ENCODE results near the gene CSDE1. TPM values are rescaled to one million over a fixed set of nuclear protein-coding genes. Genes with fewer than 3 reads are reported as not detected.
A peak's percentile ranks its signal among the peaks of the same experiment; 100 is the strongest.

CSDE1 gene
- polyA plus RNA-seq, 1 of the 3 experiments (the other 2 are of a cell fraction) = 151 TPM

DNA sequence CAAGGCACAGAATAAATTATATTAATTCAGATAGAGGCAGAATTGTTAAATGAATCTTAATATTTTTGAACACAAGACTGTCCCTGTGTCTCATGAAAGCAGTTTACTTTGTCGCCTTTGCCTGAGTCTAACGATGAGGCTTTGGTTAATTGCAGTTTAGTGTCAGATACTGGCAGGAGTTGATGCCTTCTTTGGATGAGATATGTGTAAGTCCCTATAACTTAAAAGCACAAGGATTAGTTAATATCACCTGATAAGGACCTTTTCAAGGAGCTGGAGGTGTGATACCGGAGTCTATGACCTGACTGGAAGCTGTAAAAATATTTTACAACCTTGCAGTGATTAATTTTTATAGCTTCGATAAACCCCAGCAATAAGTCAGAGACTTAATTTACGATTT lies 24.7 kb upstream of the CSDE1 start:
- Histone ChIP-seq H3K27ac (ENCODE audit: low read depth in 2 of 2, low read length in 1 of 2) (no peak overlapping the region), H3K4me2 (no peak overlapping the region), H3K4me1 (ENCODE audit: control insufficient read depth in 1 of 2, insufficient read depth in 2 of 2, low read depth in 1 of 2, low read length in 1 of 2) (peaks cover 4 to 5% of the 10 kb centered on the region in 2 experiments; a peak in 2 of 4 replicates), H3K27me3 (ENCODE audit: insufficient read depth) (no peaks in the 10 kb centered on the region; the same call in 1 of the 2 replicates), H3K36me3 (replicated peaks in 1 of 2; ENCODE audit: control insufficient read depth in 1 of 2, insufficient read depth in 2 of 2, low read length in 1 of 2) (peaks cover 12 to 17% of the 10 kb centered on the region in 2 experiments), H4K20me1 (ENCODE audit: insufficient read depth) (no peaks in the 10 kb centered on the region), H3K4me3 (ENCODE audit: low read depth in 2 of 2, low read length in 1 of 2) (no peak overlapping the region), H3K79me2 (ENCODE audit: insufficient read depth) (peaks cover 26% of the 10 kb centered on the region), H2AFZ (ENCODE audit: low read depth) (no peak overlapping the region), H3F3A (replicated peaks; ENCODE audit: insufficient read depth) (no peaks in the 10 kb centered on the region), H3K9me3 (no peaks in the 10 kb centered on the region), H3K9me2 (no peaks in the 10 kb centered on the region), H3K9ac (no peak overlapping the region)
- ChIA-PET CTCF (no interaction called here), POLR2A (no interaction called here)
- DNase-seq = no peak
- 59% methylated on average over 5 of the region's 5 CpGs for WGBS (ENCODE audit: low lambda C conversion rate)
- TF ChIP-seq, protein P1, sequence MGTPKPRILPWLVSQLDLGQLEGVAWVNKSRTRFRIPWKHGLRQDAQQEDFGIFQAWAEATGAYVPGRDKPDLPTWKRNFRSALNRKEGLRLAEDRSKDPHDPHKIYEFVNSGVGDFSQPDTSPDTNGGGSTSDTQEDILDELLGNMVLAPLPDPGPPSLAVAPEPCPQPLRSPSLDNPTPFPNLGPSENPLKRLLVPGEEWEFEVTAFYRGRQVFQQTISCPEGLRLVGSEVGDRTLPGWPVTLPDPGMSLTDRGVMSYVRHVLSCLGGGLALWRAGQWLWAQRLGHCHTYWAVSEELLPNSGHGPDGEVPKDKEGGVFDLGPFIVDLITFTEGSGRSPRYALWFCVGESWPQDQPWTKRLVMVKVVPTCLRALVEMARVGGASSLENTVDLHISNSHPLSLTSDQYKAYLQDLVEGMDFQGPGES (IDR thresholded peaks at IDR 0.05; ENCODE audit: low read depth, low read length) = no peak
- TF ChIP-seq GATA2 (CRISPR knock-in tag; IDR thresholded peaks at IDR 0.05) = no peak
- TF ChIP-seq POLR2AphosphoS5 (IDR thresholded peaks at IDR 0.05; ENCODE audit: low read depth, low read length) = no peak
- TF ChIP-seq EP300 (IDR thresholded peaks at IDR 0.05; ENCODE audit: borderline replicate concordance in 1 of 2, low read depth in 1 of 2, low read length in 1 of 2) = no peak
- no peak for TF ChIP-seq ELF1 (IDR thresholded peaks at IDR 0.05)
- TF ChIP-seq SIN3A (IDR thresholded peaks at IDR 0.05; ENCODE audit: borderline replicate concordance, low read depth, low read length) = no peak
- TF ChIP-seq TCF12 (IDR thresholded peaks at IDR 0.05) = no peak
- TF ChIP-seq, protein P2, sequence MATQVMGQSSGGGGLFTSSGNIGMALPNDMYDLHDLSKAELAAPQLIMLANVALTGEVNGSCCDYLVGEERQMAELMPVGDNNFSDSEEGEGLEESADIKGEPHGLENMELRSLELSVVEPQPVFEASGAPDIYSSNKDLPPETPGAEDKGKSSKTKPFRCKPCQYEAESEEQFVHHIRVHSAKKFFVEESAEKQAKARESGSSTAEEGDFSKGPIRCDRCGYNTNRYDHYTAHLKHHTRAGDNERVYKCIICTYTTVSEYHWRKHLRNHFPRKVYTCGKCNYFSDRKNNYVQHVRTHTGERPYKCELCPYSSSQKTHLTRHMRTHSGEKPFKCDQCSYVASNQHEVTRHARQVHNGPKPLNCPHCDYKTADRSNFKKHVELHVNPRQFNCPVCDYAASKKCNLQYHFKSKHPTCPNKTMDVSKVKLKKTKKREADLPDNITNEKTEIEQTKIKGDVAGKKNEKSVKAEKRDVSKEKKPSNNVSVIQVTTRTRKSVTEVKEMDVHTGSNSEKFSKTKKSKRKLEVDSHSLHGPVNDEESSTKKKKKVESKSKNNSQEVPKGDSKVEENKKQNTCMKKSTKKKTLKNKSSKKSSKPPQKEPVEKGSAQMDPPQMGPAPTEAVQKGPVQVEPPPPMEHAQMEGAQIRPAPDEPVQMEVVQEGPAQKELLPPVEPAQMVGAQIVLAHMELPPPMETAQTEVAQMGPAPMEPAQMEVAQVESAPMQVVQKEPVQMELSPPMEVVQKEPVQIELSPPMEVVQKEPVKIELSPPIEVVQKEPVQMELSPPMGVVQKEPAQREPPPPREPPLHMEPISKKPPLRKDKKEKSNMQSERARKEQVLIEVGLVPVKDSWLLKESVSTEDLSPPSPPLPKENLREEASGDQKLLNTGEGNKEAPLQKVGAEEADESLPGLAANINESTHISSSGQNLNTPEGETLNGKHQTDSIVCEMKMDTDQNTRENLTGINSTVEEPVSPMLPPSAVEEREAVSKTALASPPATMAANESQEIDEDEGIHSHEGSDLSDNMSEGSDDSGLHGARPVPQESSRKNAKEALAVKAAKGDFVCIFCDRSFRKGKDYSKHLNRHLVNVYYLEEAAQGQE (IDR thresholded peaks at IDR 0.05; ENCODE audit: low read depth, low read length) = no peak
- no peak for TF ChIP-seq RCOR1 (IDR thresholded peaks at IDR 0.05; ENCODE audit: low read length)

DNA sequence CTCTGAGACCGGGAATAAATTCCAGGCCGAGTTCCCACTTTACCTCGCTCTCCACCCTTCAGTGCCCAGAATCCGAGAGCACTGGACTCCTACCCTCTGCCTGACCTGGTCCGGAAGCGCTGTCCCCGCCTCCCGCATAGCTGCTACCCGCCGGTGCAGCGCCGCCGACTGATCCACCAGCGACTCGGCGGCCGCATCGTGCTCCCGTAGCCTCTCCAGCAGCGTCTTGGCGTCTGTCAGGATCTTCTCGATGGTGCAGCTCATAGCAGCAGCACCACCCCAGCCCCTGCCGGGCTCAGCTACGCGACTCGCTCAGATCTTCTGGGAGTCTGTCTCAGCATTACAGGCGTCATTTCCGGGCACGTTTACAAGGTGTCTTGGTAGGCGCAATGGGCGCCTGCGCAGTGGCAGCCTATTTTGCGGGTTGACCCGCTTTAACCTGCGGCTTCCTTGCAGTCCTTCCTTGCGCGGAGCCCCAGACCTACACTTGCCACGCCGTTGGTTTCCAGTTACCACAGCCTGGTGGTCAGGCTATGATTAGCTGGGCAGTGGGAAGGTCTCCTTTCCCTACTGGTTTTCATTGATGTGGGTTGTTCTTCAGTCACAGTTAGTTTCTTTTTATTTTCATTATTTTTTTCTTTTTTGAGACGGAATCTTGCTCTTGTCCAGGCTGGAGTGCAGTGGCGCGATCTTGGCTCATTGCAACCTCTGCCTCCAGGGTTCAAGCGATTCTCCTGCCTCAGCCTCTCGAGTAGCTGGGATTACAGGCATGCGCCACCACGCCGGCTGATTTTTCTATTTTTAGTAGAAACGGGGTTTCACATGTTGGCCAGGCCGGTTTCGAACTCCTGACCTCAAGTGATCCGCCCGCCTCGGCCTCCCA lies 22.8 kb upstream of the CSDE1 start, which contains the start of gene SIKE1:
Gene SIKE1, minus strand, starts transcription at position 342 of the 883 bp plus-strand sequence. Its CDS starts 78 bp downstream, at position 264.
- peak within 1 kb of the TSS; percentile 81 to 97 for H3K4me3 ChIP-seq (ENCODE audit: low read depth in 2 of 2, low read length in 1 of 2)
- ChIA-PET CTCF (interaction anchor here (0.9 kb wide), 1 partner anchor 333 kb away, joined by 3 read pairs; no protein-coding TSS in a partner anchor), POLR2A (interaction anchor here (0.7 to 1.5 kb wide), 3 partner anchors 12 to 36 kb away, joined by 3 read pairs; no protein-coding TSS in a partner anchor)
- 37% methylated on average over 31 of the region's 53 CpGs for WGBS (ENCODE audit: low lambda C conversion rate)
- peak within 1 kb of the TSS; percentile 81 to 92 for H3K27ac ChIP-seq (ENCODE audit: low read depth in 2 of 2, low read length in 1 of 2)
- H3K79me2 ChIP-seq (ENCODE audit: insufficient read depth) = peaks cover 26% of the 10 kb centered on the region
- H3K4me2 ChIP-seq = peak within 1 kb of the TSS; percentile 88
- no peaks in the 10 kb centered on the region for H3K9me3 ChIP-seq
- peak within 1 kb of the TSS; percentile 99 for H2AFZ ChIP-seq (ENCODE audit: low read depth)
- DNase-seq = peak; percentile 90
- H3K9ac ChIP-seq = peak within 1 kb of the TSS; percentile 77
- H3K27me3 ChIP-seq (ENCODE audit: insufficient read depth) = no peaks in the 10 kb centered on the region
- H3K9me2 ChIP-seq = no peaks in the 10 kb centered on the region
- no peaks in the 10 kb centered on the region for H4K20me1 ChIP-seq (ENCODE audit: insufficient read depth)
- peaks cover 4 to 5% of the 10 kb centered on the region in 2 experiments; a peak in 2 of 4 replicates for H3K4me1 ChIP-seq (ENCODE audit: control insufficient read depth in 1 of 2, insufficient read depth in 2 of 2, low read depth in 1 of 2, low read length in 1 of 2)
- no peaks in the 10 kb centered on the region for H3F3A ChIP-seq (replicated peaks; ENCODE audit: insufficient read depth)
- H3K36me3 ChIP-seq (replicated peaks in 1 of 2; ENCODE audit: control insufficient read depth in 1 of 2, insufficient read depth in 2 of 2, low read length in 1 of 2) = peaks cover 24 to 32% of the 10 kb centered on the region in 2 experiments
- TF ChIP-seq POLR2AphosphoS5 (IDR thresholded peaks at IDR 0.05; ENCODE audit: low read depth, low read length) (peak; percentile 97), FOSL2 (IDR thresholded peaks at IDR 0.05; ENCODE audit: borderline replicate concordance, low read depth) (no peak), TEAD4 (IDR thresholded peaks at IDR 0.05; ENCODE audit: borderline replicate concordance, insufficient read depth) (no peak), RCOR1 (IDR thresholded peaks at IDR 0.05; ENCODE audit: low read length) (no peak; the same call in 1 of the 2 replicates), YY1 (IDR thresholded peaks at IDR 0.05; ENCODE audit: low read depth) (peak; percentile 69; the same call in 1 of the 2 replicates)
- TF ChIP-seq, protein P1 (IDR thresholded peaks at IDR 0.05; ENCODE audit: low read depth, low read length) = no peak
- TF ChIP-seq, protein P3, sequence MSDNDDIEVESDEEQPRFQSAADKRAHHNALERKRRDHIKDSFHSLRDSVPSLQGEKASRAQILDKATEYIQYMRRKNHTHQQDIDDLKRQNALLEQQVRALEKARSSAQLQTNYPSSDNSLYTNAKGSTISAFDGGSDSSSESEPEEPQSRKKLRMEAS (IDR thresholded peaks at IDR 0.05; ENCODE audit: low read depth) = peak; percentile 84
- TF ChIP-seq, protein P4, sequence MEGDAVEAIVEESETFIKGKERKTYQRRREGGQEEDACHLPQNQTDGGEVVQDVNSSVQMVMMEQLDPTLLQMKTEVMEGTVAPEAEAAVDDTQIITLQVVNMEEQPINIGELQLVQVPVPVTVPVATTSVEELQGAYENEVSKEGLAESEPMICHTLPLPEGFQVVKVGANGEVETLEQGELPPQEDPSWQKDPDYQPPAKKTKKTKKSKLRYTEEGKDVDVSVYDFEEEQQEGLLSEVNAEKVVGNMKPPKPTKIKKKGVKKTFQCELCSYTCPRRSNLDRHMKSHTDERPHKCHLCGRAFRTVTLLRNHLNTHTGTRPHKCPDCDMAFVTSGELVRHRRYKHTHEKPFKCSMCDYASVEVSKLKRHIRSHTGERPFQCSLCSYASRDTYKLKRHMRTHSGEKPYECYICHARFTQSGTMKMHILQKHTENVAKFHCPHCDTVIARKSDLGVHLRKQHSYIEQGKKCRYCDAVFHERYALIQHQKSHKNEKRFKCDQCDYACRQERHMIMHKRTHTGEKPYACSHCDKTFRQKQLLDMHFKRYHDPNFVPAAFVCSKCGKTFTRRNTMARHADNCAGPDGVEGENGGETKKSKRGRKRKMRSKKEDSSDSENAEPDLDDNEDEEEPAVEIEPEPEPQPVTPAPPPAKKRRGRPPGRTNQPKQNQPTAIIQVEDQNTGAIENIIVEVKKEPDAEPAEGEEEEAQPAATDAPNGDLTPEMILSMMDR (IDR thresholded peaks at IDR 0.05) = peak; percentile 18; the same call in 1 of the 2 replicates
- TF ChIP-seq, protein P5, sequence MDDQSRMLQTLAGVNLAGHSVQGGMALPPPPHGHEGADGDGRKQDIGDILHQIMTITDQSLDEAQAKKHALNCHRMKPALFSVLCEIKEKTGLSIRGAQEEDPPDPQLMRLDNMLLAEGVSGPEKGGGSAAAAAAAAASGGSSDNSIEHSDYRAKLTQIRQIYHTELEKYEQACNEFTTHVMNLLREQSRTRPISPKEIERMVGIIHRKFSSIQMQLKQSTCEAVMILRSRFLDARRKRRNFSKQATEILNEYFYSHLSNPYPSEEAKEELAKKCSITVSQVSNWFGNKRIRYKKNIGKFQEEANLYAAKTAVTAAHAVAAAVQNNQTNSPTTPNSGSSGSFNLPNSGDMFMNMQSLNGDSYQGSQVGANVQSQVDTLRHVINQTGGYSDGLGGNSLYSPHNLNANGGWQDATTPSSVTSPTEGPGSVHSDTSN (IDR thresholded peaks at IDR 0.05) = no peak

Data from SK-N-SH (cell line).